Measurements from ENCODE around the gene WDR91.
"Not testable (repeated sequence)": the region's sequence is repeated elsewhere in the genome, so short reads cannot be mapped to it uniquely, and the experiment has no call there.

Gene WDR91

DNA sequence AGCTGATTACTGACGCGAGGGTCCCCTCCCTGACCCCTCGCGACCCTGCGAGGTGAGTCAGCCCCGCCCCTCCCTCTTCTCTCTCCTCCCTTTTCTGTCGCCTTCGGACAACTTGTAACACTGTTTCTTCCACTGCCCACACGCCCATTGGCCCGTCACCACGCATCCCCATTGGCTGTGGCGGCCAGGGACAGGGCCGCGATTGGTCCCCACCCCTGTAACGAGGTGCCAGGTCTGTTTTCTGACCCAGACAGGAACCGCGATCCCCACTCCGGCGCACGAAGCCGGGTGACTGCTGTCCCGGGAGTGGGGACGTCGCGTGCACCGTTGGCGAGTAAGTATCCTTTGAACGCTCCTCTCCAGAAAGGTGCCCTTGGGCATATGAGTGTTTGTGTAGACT lies 22.2 kb upstream of the WDR91 start, which contains the start of gene STRA8:
Gene STRA8 (plus strand): TSS at position 269 of the 400 bp plus-strand sequence. CDS start 6,687 bp downstream, outside the sequence.
- no peak for DNase-seq

DNA sequence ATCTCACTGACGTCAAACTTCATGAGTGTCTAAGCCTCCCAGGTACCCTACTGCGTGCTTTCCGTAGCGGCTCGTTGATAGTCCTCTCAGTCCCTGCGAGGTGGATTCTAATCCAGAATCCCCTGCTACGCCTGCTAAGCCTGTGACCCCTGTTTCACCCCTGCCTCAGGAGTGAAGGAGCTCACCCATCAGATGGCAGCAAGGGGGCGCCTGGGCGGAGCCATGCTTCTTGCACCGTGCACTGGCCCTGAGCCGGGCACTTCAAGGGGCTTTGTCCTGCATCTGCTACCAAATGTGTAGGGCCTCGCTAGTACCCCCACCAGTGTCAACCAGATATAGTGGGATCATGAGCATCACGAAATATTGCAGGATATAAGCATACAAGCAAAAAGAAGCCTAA lies 21.4 kb upstream of the WDR91 start:
- DNase-seq = no peak

DNA sequence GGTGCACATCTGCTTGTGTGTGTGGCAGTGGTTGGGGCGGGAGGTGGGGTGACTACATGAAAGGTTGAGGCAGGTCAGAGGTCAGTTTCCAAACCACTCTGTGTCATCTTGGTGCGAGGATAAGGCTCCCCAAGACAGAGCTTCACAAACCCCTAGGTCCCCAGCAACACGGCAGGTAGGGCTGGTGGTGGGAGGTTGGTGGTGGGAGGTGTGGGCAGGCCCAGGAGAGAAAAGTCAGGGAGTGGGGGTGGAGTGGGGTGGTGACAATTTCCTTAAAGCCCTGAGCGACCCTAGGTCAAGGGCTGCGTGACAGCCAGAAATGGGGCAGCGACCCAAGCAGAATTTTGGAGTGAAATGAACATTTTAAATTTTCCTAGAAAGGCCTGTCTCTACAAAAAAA lies 20.8 kb upstream of the WDR91 start:
- no peak for DNase-seq

DNA sequence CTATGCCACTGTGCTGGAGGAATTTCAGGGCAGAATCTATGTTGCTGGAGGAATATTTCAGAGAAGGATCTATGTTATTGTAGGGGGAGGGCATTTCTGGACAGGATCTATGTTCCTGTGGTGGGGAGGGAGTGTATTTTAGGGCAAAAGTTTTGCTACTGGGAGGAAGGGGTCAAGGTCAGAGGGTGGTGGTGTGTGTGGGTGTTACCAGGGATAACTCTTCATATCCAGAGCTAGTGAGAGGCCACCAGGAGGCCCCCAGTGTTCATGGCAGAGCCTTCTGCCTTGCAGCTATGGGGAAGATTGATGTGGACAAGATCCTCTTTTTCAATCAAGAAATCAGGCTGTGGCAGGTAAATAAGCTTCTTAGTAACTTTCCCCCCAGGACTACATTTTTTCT lies 20.4 kb upstream of the WDR91 start:
- no peak for DNase-seq

DNA sequence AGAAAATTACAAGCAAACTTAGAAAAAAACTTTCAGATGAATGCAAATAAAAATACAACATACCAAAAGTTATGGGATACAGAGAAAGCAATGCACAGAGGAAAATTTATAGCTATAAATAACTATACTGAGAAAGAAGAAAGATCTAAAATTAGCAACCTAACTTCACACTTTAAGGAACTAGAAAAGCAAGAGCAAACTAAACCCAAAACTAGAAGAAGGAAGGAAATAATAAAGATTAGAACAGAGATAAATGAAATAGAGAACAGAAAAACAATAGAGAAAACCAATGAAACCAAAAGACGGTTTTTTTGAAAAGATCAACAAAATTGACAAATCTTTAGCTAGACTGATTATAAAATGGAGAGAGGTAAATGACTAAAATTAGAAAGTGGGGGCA lies 12.7 kb upstream of the WDR91 start:
- DNase-seq = no peak

DNA sequence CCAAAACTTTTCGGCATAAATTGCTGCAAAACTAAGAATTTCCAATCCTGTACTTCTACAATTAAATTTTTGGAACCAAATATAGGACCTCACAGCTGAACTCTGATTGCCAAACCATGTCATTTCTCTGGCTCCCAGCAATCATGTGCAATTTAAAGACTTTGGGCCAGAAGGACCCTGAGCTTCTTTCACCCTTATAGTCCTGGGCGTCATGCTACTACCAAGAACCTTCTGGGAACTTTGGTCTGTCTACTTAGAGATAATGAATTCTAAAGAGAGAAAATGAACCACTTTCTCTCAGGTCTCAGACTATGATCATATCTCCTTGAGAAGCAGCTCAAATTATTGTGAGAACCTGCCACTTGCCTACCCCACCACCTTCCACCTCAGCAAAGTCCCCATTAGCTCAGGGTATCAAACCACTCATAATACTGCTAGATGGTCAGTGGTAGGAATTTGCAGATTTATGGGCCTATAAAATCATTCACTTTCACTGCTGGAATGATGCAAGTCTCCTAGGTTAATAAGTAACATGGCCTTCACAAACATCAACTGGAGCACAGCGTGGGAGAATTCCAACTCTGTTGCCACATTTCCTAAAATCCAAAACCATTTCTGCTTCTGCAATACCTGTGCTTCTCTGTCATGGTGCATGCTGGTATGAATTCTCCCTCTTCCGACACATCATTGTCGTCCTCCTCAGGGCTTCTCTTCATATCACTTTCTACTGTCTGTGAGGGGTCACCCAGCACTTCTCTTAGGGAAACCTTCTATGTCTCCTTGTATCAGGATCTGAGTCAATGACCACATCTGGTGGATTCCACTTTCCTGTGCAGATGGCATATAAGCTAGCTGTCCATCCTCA lies 6.6 kb upstream of the WDR91 start:
- no peak for DNase-seq

DNA sequence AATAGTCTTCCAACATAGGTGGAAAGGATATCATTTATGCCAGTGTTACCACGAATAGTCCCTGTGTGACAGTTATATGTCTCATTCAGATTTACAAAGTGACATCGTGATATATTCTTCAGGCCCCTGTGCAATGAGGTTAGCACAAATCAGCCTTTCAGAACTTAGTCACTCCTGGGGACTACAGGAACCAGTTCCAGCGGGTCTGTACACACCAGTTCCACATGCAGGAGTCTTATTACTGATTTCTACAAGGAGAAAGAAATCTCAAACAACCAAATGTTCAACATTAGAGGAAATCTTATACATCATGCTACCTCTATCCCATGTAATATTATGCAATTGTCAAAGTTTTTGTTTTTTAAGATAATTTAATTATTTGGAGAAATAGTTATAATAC lies 4.4 kb upstream of the WDR91 start:
- no peak for DNase-seq

DNA sequence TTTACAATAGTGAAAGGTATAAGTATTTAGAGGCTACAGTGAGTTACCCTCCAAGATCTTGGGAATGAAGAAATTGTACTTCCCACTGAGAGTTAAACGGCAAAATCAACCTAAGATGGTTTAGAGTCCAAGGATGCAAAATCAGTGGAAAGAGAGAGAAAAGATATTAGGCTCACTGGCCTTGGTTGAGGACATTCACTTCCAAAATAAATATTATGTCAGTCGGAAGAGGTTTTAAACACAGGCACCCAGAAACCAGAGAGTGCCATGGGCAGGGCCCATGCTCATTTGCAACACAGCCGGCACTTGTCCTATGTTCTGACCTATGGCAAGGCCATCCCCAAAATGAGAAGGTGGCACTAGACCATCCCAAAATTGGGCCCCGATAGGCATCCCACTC lies 3.9 kb upstream of the WDR91 start:
- DNase-seq = no peak

DNA sequence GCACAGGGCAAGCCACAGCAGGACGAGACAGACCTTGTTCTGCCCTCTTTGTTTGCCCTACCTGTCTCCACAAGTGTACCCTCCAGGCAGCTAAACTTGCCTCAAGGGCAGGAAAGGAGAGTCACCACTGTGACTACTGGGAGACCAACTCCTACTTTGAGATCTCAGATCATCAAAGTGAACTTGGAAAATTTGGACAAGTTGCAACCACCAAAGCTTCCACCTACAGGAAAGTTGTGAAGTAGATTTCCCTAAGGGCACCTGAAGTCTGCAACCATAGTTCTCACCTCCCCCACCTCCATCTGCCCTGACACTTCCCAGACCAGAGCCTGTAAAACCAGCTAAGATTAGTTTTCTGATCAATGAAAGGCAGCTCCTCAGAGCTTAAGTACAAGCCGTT lies 2.5 kb upstream of the WDR91 start:
- DNase-seq = no peak

GRCh38 chr7:135211946-135212685 lies 790 bp upstream of the WDR91 start:
- not testable (repeated sequence) for DNase-seq

DNA sequence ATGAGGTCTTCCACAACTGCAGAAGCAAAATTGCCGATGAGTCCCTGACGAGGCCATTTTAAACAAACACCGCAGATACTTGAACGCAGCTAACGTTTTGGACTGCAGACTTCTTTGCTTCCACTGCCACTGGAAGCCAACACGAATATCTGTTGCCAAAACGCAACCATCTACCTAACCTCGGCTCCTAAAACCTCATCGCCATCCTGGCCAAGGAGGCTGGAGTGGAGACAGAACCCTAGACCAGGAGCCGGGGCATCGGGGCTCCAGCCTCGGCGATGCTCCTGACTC lies 493 bp downstream of the WDR91 start:
- no peak for DNase-seq

DNA sequence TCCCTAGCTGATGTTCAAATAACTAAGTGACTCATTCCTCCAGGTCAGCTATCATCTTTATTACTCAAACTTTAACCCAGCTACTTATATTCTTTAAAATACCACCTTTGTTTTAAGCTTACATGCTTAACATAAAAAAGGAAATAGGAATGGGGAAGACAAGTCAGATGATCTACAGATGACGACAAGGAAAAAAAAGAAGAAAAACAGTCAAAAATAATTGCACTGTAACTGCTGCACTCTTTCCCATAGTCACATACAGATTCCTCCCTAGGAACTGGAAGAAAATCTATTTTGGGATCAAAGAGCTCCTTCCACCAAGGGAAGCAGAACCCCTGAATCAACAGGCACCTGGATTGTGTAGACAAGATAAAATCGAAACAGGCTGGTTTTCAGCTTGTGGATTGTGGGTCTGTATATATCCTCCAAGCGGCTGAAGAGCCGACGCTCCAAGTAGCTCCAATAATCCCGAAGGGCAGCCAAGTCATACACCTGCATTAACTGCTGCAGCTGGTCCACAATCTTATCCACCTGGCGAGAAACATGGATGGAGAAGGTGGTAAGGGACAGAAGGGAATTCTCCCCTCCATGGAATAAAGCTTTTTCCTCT lies 2.0 kb downstream of the WDR91 start:
- no peak for DNase-seq

GRCh38 chr7:135208102-135208793 lies 3.1 kb downstream of the WDR91 start:
- no peak for DNase-seq

- no peak for DNase-seq
Observed at GRCh38 chr7:135207406-135208101, 3.8 kb downstream of the WDR91 start.

GRCh38 chr7:135206941-135207391 lies 4.4 kb downstream of the WDR91 start:
- no peak for DNase-seq

DNA sequence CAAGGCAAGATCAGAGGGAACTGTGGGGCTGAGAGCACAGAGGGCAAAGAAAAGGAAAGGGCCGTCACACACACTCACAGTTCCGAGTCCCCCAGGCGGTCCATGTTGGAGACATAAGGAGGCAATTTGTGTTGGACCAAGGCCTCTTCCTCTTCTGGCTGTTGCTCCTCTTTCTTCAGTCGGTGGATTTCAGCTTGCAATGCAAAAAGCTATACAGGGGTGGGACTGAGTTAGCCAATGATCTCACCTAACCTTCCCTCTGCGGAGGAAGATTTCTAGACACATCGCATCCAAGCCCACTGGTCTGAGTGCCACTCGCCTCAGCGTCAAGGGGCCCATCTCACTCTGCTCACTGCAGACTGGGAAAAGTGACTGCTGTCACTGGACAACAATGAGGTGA lies 5.5 kb downstream of the WDR91 start:
- no peak for DNase-seq

- DNase-seq = no peak
Observed at GRCh38 chr7:135204876-135205275, 6.5 kb downstream of the WDR91 start.

- no peak for DNase-seq
Observed at GRCh38 chr7:135204341-135204749, 7.0 kb downstream of the WDR91 start.

GRCh38 chr7:135201350-135201749 lies 10.0 kb downstream of the WDR91 start:
- DNase-seq = no peak

GRCh38 chr7:135200821-135201331 lies 10.4 kb downstream of the WDR91 start:
- no peak for DNase-seq

DNA sequence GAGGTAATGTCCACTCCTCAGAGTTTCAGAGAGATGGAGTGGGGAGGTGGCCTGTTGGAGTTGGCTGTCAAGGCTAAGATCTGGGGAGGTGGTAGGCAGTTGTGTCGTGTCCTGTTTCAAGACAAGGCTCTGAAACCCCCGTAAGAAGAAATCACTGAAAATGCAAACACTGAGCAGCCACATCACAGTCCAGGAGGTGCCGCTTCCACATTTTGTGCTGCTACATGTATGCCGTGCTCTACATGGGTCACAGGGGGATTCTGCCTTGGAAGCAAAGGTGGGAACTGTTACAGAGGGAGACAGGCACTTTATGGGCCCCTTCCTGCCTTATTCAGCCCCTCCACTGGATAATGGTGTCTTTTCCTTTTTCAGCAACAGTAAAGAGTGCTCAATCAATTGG lies 11.9 kb downstream of the WDR91 start:
- DNase-seq = no peak

- no peak for DNase-seq
Observed at GRCh38 chr7:135197906-135198655, 13.2 kb downstream of the WDR91 start.

Measured in NCI-H510A (cell line).